Gastrocnemius medialis (tissue), 4 donors: ENCODE measurements around the gene CNGB1.

Experiments
- POLR2A ChIP-seq, 2 donors: fragments of 450-650 bp; IDR thresholded peaks; one replicate each; pipeline ENCODE4 v1.6.1; 2017; ENCODE audit warnings: antibody characterized with exemption in 2 of 2, mild to moderate bottlenecking in 2 of 2, moderate library complexity in 2 of 2
- TF ChIP-seq, protein P1 (sequence below), 5 experiments: fragments of 450-650 bp in 3 of 5; fragments of 200-600 bp in 2 of 5; sonication (generic) in 2 of 5; IDR thresholded peaks in 4 of 5; conservative IDR thresholded peaks in 1 of 5; 1 replicate in 4 of 5; 2 replicates in 1 of 5; pipeline ENCODE4 v1.5.1; 2016 to 2019; ENCODE audit warnings: antibody characterized with exemption in 5 of 5, mild to moderate bottlenecking in 3 of 5, moderate library complexity in 3 of 5

GRCh38 chr16:57967916-57968315 lies 3.0 kb downstream of the CNGB1 start:
- TF ChIP-seq, protein P1, sequence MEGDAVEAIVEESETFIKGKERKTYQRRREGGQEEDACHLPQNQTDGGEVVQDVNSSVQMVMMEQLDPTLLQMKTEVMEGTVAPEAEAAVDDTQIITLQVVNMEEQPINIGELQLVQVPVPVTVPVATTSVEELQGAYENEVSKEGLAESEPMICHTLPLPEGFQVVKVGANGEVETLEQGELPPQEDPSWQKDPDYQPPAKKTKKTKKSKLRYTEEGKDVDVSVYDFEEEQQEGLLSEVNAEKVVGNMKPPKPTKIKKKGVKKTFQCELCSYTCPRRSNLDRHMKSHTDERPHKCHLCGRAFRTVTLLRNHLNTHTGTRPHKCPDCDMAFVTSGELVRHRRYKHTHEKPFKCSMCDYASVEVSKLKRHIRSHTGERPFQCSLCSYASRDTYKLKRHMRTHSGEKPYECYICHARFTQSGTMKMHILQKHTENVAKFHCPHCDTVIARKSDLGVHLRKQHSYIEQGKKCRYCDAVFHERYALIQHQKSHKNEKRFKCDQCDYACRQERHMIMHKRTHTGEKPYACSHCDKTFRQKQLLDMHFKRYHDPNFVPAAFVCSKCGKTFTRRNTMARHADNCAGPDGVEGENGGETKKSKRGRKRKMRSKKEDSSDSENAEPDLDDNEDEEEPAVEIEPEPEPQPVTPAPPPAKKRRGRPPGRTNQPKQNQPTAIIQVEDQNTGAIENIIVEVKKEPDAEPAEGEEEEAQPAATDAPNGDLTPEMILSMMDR (IDR thresholded peaks at IDR 0.05 in 4 of 5, conservative IDR thresholded peaks at IDR 0.05 in 1 of 5) = no peak
- TF ChIP-seq POLR2A (IDR thresholded peaks at IDR 0.05) = no peak
